Parathyroid adenoma (tissue), 2 donors: ENCODE data around the gene ZNF883.
A peak's percentile ranks its signal among the peaks of the same experiment; 100 is the strongest.
"Not testable (repeated sequence)": the region's sequence is repeated elsewhere in the genome, so short reads cannot be mapped to it uniquely, and the experiment has no call there.

Source experiments
- H2AFZ ChIP-seq: fragments of 300-600 bp; sonication (generic); one replicate; pipeline ENCODE4 v1.7.0; 2017; ENCODE audit warnings: antibody characterized with exemption, mild to moderate bottlenecking
- H3K27ac ChIP-seq: fragments of 300-600 bp; sonication (generic); one replicate; pipeline ENCODE4 v1.7.0; 2017
- H3K27me3 ChIP-seq: fragments of 300-600 bp; sonication (generic); one replicate; pipeline ENCODE4 v1.7.0; 2017; ENCODE audit warnings: low read length; ENCODE audit not compliant: control insufficient read depth, insufficient read depth
- H3K36me3 ChIP-seq: fragments of 300-600 bp; sonication (generic); one replicate; pipeline ENCODE4 v1.7.0; 2017; ENCODE audit warnings: low read length; ENCODE audit not compliant: control insufficient read depth, insufficient read depth
- H3K4me1 ChIP-seq: fragments of 300-600 bp; sonication (generic); one replicate; pipeline ENCODE4 v1.7.0; 2017; ENCODE audit warnings: control low read depth
- H3K4me2 ChIP-seq: fragments of 300-600 bp; sonication (generic); one replicate; pipeline ENCODE4 v1.7.0; 2017; ENCODE audit warnings: low read length
- H3K4me3 ChIP-seq: fragments of 300-600 bp; sonication (generic); one replicate; pipeline ENCODE4 v1.7.0; 2017; ENCODE audit warnings: low read depth, low read length
- H3K79me2 ChIP-seq: fragments of 300-600 bp; sonication (generic); one replicate; pipeline ENCODE4 v1.7.0; 2017; ENCODE audit warnings: control low read depth
- H3K9ac ChIP-seq: fragments of 300-600 bp; sonication (generic); one replicate; pipeline ENCODE4 v1.7.0; 2017; ENCODE audit warnings: mild to moderate bottlenecking
- H3K9me3 ChIP-seq: fragments of 300-600 bp; sonication (generic); one replicate; pipeline ENCODE4 v1.7.0; 2017; ENCODE audit warnings: low read length; ENCODE audit not compliant: control insufficient read depth
- TF ChIP-seq, protein P1 (sequence below): fragments of 300-600 bp; sonication (generic); IDR thresholded peaks from one replicate; pipeline ENCODE4 v1.7.0; 2017; ENCODE audit warnings: antibody characterized with exemption, mild to moderate bottlenecking
- donor health status: primary hyperparathyroidism.

Gene ZNF883

DNA sequence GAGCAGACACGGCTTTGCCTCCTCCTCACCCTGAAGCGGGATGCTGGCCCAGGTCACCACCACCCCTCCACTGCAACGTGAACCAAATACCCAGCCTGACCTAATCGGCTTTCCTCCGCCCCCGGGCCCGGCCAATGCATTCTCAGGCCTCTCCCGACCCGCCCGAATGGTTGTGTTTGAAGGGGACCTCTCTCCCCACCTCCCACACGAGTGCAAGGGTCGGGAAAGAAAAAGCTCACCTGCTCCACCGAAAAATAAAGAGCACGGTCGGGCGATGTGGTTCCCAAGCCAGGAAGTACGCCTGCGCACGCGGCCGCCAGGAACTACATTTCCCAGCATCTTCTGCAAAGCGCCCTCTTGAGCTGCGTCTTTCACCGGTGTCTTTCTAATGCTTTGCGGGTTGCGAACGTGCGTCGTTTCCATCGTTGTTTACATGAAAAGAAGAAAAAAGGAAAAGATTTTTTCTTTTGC, at the start of gene ZNF883:
Gene ZNF883, minus strand, starts transcription at position 282 of the 471 bp plus-strand sequence.
- Histone ChIP-seq H3K4me1 (no peaks in the 10 kb centered on the region), H3K4me2 (peak within 1 kb of the TSS; percentile 86), H3K9ac (no peak within 1 kb of the TSS), H3K9me3 (no peaks in the 10 kb centered on the region), H3K36me3 (no peaks in the 10 kb centered on the region), H3K79me2 (no peaks in the 10 kb centered on the region), H3K27me3 (no peaks in the 10 kb centered on the region), H3K4me3 (peak within 1 kb of the TSS; percentile 58), H3K27ac (no peak within 1 kb of the TSS), H2AFZ (no peak within 1 kb of the TSS)
- TF ChIP-seq, protein P1, sequence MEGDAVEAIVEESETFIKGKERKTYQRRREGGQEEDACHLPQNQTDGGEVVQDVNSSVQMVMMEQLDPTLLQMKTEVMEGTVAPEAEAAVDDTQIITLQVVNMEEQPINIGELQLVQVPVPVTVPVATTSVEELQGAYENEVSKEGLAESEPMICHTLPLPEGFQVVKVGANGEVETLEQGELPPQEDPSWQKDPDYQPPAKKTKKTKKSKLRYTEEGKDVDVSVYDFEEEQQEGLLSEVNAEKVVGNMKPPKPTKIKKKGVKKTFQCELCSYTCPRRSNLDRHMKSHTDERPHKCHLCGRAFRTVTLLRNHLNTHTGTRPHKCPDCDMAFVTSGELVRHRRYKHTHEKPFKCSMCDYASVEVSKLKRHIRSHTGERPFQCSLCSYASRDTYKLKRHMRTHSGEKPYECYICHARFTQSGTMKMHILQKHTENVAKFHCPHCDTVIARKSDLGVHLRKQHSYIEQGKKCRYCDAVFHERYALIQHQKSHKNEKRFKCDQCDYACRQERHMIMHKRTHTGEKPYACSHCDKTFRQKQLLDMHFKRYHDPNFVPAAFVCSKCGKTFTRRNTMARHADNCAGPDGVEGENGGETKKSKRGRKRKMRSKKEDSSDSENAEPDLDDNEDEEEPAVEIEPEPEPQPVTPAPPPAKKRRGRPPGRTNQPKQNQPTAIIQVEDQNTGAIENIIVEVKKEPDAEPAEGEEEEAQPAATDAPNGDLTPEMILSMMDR: no peak

DNA sequence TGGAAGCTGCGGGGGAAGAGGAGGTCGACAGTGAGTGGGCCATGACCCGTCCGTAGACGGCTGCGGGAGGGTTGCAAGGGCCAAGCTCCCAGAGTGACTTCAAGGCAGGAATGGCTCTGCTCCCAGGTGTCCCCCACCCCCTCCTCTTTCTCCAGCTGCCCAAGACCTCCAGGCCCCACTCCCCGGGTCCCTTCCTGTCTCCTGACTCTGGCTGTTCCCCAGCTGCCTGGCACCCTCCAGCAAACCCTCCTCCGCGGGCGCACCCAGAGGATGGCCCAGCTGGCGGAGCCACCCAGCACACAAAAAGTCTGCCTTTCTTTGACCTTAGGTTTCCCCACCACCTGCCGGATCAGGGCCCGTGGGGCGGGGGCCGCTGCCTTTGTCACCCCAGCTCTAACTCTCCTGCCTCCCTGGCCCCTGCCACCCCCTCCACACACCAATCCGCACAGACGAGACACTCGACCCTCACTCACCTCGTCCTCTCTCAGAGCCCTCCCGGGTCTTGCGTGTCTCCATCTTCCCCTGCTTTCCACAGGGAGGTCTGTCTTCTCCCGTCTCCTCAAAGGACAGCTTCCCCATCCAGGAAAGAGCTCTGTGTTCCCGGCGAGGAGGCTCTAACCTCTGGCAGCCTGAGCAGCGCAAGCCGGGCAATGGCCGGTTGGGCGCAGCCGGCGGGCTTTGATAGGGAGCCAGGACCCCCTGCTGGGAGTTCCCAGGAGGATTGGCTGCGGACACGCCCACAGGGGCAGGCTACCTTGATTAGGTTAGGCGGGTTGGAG, 49.3 kb upstream of the ZNF883 start:
- H2AFZ ChIP-seq, H3K9me3 ChIP-seq, H3K4me1 ChIP-seq, H3K27ac ChIP-seq, H3K9ac ChIP-seq, H3K4me3 ChIP-seq, H3K4me2 ChIP-seq, H3K27me3 ChIP-seq, H3K36me3 ChIP-seq, H3K79me2 ChIP-seq: not testable (repeated sequence)

DNA sequence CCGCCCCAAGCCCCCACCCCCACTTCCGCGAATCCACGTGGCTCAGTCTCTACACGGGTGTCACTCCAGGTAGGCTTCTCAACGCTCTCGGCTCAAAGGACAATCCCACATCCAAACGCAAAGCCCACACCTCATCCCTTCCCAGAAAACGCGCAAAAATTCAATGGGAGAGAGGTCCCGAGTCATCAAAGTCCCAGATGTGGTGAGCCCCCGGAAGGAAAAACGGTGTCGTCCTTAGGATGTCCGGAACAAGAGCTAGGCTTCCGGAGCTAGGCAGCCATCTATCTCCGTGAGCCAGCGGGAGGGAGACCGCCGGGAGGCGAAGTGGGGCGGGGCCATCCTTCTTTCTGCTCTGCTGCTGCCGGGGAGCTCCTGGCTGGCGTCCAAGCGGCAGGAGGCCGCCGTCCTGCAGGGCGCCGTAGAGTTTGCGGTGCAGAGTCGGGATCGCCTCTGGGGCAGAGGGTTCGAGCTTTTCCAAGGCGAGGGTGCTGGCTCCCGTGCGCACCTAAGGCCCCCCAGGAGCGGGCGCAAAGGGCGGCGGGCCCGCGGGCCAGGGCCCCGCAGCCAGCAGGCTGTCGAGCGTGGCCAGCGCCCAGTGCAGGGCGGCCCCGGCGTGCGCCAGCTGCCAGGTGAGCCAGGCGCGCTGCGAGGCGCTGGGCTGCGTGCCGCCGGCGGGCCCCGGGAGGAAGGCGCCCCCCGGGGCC, 47.7 kb upstream of the ZNF883 start:
- not testable (repeated sequence) for H3K4me3 ChIP-seq

DNA sequence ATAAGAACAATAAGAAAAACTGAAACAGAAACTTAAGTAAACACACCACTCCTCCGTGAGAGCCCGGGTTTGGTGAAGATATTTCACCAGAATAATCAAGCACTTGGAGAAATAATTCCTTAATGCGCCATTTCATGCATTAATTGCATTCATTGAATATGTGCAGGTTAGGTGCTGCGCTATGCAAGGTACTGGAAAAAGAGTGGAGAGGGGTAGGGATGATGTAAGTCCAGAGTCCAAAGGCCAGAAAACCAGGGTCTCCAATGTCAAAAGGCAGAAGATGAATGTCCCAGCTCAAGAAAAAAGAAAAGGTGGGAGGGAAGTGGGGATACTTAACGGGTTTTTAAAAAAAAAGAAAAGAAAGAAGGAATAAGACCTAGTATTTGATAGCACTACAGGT, 45.2 kb upstream of the ZNF883 start:
- H2AFZ ChIP-seq: peak overlapping the region; percentile 86
- no peaks in the 10 kb centered on the region for H3K36me3 ChIP-seq
- H3K79me2 ChIP-seq: no peaks in the 10 kb centered on the region
- TF ChIP-seq, protein P1: no peak
- H3K4me1 ChIP-seq: no peaks in the 10 kb centered on the region
- H3K9ac ChIP-seq: no peak overlapping the region
- H3K4me3 ChIP-seq: peak overlapping the region; percentile 83
- H3K9me3 ChIP-seq: no peaks in the 10 kb centered on the region
- H3K4me2 ChIP-seq: peak overlapping the region; percentile 36
- peaks cover 4% of the 10 kb centered on the region for H3K27me3 ChIP-seq
- no peak overlapping the region for H3K27ac ChIP-seq

More for the DNA sequence above, 47.7 kb upstream of the ZNF883 start:
- not testable (repeated sequence) for H3K9me3 ChIP-seq, H3K4me2 ChIP-seq, H3K36me3 ChIP-seq, H3K27me3 ChIP-seq, H3K9ac ChIP-seq, H3K4me1 ChIP-seq, H3K27ac ChIP-seq, H3K79me2 ChIP-seq, H2AFZ ChIP-seq

DNA sequence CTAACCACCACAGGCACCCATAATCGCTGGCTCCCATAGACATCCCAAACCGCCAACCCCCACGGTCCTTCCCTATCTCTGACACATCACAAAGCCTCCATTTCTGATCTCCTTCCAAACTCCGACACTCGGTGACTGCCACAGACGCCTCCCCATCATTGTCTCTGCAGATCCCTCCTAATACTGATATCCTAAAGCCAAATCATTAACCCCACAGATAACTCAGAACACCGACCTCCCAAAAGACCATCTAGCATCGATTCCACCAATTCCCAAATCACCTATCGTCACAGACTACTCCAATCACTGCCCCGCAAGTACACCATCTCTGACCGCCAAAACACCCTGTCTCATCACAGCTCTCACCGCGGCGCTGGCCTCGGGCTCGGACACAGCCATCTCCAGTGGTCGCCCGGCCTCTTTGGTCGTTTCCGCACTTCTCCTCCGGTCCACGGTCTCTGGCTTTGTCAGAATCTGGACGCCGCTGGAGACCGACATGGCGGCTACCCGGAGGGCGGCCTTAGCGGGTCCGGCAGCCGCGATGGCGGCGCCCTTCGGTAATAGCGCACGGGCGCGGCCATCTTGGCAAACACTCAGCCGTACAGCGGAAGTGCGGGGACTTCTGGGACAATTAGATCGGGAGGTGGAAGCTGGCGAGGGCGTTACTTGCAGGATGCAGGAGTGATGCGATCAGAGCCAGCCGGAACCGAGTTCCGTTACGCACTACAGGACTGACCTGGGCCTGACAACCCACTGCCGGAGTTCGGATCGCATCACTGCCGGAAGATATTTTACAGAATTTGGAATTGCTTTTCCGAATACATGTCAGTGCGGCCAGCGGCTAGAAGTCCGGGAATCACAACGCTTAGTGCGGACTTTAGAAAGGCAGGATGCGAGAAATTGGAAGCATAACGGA, 44.5 kb upstream of the ZNF883 start, which contains the start of gene ZFP37:
Gene ZFP37, minus strand, starts transcription at position 534 of the 916 bp plus-strand sequence. Its CDS starts 36 bp downstream, at position 498.
- Histone ChIP-seq H3K9me3 (no peaks in the 10 kb centered on the region), H3K9ac (no peak within 1 kb of the TSS), H3K4me3 (peak within 1 kb of the TSS; percentile 83), H3K4me1 (no peaks in the 10 kb centered on the region), H2AFZ (peak within 1 kb of the TSS; percentile 86), H3K27me3 (peaks cover 1% of the 10 kb centered on the region), H3K36me3 (no peaks in the 10 kb centered on the region), H3K79me2 (no peaks in the 10 kb centered on the region), H3K4me2 (peak within 1 kb of the TSS; percentile 70), H3K27ac (peak within 1 kb of the TSS; percentile 42)
- TF ChIP-seq, protein P1: no peak
